Activated naive CD8-positive, alpha-beta T cell treated with anti-CD3 and anti-CD28 coated beads, Interleukin-2, amount 10 ng/mL, durations not matched to agents 7 days and 5 days (primary cell): ENCODE data around the gene CLEC20A. TPM values are rescaled to one million over a fixed set of nuclear protein-coding genes. Genes with fewer than 3 reads are reported as not detected.

Source experiments
- ATAC-seq: fragments of 150-1000 bp; cut with Tn5 transposase; one replicate; pipeline ENCODE4 v1.10.0; 2021; ENCODE audit warnings: low read depth, moderate library complexity
- POLR2A ChIA-PET: fragments of 350-600 bp; sonication (Branson Sonifier 250); formaldehyde crosslinking; loops from one replicate; lab custom pipeline; 2021; ENCODE audit warnings: antibody characterized with exemption; lab: Charles Lee
- DNase-seq: peaks from one replicate; pipeline ENCODE4 v3.0.0; 2021
- H3K27ac Mint-ChIP-seq: one replicate; pipeline ENCODE4 v1.8.0; 2022; ENCODE audit warnings: mild to moderate bottlenecking, mixed read lengths
- H3K27me3 Mint-ChIP-seq: one replicate; pipeline ENCODE4 v1.8.0; 2022; ENCODE audit warnings: mild to moderate bottlenecking, moderate library complexity, mixed read lengths
- H3K36me3 Mint-ChIP-seq: one replicate; pipeline ENCODE4 v1.8.0; 2021; ENCODE audit warnings: mild to moderate bottlenecking, mixed read lengths
- H3K4me1 Mint-ChIP-seq: one replicate; pipeline ENCODE4 v1.8.0; 2021; ENCODE audit warnings: mixed read lengths
- H3K4me3 Mint-ChIP-seq: one replicate; pipeline ENCODE4 v1.8.0; 2022; ENCODE audit warnings: mild to moderate bottlenecking, moderate library complexity, mixed read lengths
- H3K9me3 Mint-ChIP-seq: one replicate; pipeline ENCODE4 v1.8.0; 2021; ENCODE audit warnings: mixed read lengths
- total RNA-seq, 2 experiments: library from RNA; stranded (reverse); gene quantifications; one replicate each; pipeline ENCODE4 v1.2.3, GENCODE V29; 2021

The CLEC20A gene
- total RNA-seq, 2 experiments from 2014 or later: not detected

GRCh38 chr1:178536329-178536728 lies 39.6 kb upstream of the CLEC20A start:
- no peak overlapping the region for H3K27ac Mint-ChIP-seq
- POLR2A ChIA-PET: no interaction called here

GRCh38 chr1:178534137-178534868 lies 37.5 kb upstream of the CLEC20A start:
- no peaks in the 10 kb centered on the region for H3K27me3 Mint-ChIP-seq
- no peaks in the 10 kb centered on the region for H3K9me3 Mint-ChIP-seq
- ATAC-seq (no peak), DNase-seq (no peak)
- POLR2A ChIA-PET: no interaction called here
- no peak overlapping the region for H3K27ac Mint-ChIP-seq
- no peaks in the 10 kb centered on the region for H3K36me3 Mint-ChIP-seq
- H3K4me3 Mint-ChIP-seq: no peak overlapping the region
- no peaks in the 10 kb centered on the region for H3K4me1 Mint-ChIP-seq

More at GRCh38 chr1:178536329-178536728, 39.6 kb upstream of the CLEC20A start:
- no peaks in the 10 kb centered on the region for H3K27me3 Mint-ChIP-seq
- no peaks in the 10 kb centered on the region for H3K36me3 Mint-ChIP-seq
- ATAC-seq (no peak), DNase-seq (no peak)
- H3K9me3 Mint-ChIP-seq: no peaks in the 10 kb centered on the region
- no peaks in the 10 kb centered on the region for H3K4me1 Mint-ChIP-seq
- no peak overlapping the region for H3K4me3 Mint-ChIP-seq

- H3K9me3 Mint-ChIP-seq: no peaks in the 10 kb centered on the region
- POLR2A ChIA-PET: interaction anchor here (1.2 kb wide), 1 partner anchor 9 kb away, joined by 5 read pairs; no protein-coding TSS in a partner anchor
- DNase-seq: no peak
- no peak overlapping the region for H3K27ac Mint-ChIP-seq
- no peaks in the 10 kb centered on the region for H3K27me3 Mint-ChIP-seq
- no peak for ATAC-seq
- H3K4me3 Mint-ChIP-seq: no peak overlapping the region
- no peaks in the 10 kb centered on the region for H3K4me1 Mint-ChIP-seq
- H3K36me3 Mint-ChIP-seq: no peaks in the 10 kb centered on the region
These were observed 36.6 kb upstream of the CLEC20A start for GRCh38 chr1:178533121-178533946.

DNA sequence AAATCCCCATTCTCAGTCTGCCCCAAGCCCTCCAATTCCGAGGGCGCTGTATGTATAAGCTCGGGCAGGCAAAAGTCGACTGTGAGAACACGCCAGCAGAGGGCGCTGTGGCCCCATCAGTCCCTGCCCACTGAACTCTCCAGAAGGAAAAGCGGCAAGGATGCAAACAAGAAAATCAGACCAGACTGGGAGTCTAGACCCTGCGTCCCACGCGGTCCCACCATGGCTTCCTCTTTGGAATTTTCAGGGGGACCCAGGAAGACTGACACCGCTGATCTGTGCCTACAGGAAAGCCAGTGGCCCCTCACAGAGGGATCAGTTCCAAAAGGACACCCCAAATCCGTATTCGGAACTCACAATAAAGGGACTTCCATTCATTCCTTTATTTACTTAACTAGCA lies 35.6 kb upstream of the CLEC20A start:
- ATAC-seq: peak; percentile 82
- Mint-ChIP-seq H3K27me3 (no peaks in the 10 kb centered on the region), H3K36me3 (no peaks in the 10 kb centered on the region), H3K4me3 (no peak overlapping the region), H3K4me1 (no peaks in the 10 kb centered on the region), H3K9me3 (no peaks in the 10 kb centered on the region), H3K27ac (no peak overlapping the region)
- POLR2A ChIA-PET: interaction anchor here (1.2 kb wide), 1 partner anchor 10 kb away, joined by 5 read pairs; no protein-coding TSS in a partner anchor
- DNase-seq: peak; percentile 82

- POLR2A ChIA-PET: no interaction called here
- DNase-seq: no peak
These were observed 35.1 kb upstream of the CLEC20A start for GRCh38 chr1:178531887-178532286.

DNA sequence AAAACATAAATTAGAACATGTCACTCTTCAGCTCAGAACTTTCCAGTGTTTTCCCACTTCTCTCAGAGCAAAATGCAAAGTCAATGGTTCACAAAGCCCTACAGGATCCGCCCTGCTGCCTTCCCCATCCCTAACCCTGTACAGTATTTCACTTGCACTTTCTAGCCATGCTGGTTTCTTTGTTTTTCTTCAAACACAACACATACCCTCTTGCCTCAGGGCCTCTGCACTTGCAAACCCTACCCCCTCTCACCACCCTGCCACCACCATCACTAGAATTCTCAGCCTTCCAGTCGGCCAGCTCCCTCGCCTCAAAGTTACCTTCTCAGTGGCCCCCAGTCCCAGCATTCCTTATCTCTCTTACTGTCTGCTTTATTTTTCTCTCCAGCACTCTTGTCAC lies 33.7 kb upstream of the CLEC20A start:
- H3K27ac Mint-ChIP-seq: no peak overlapping the region
- no peaks in the 10 kb centered on the region for H3K9me3 Mint-ChIP-seq
- H3K27me3 Mint-ChIP-seq: no peaks in the 10 kb centered on the region
- POLR2A ChIA-PET: no interaction called here
- ATAC-seq (no peak), DNase-seq (no peak)
- no peaks in the 10 kb centered on the region for H3K36me3 Mint-ChIP-seq
- no peak overlapping the region for H3K4me3 Mint-ChIP-seq
- no peaks in the 10 kb centered on the region for H3K4me1 Mint-ChIP-seq

More at GRCh38 chr1:178531887-178532286, 35.1 kb upstream of the CLEC20A start:
- Mint-ChIP-seq H3K27me3 (no peaks in the 10 kb centered on the region), H3K4me3 (no peak overlapping the region), H3K27ac (no peak overlapping the region), H3K36me3 (no peaks in the 10 kb centered on the region), H3K9me3 (no peaks in the 10 kb centered on the region), H3K4me1 (no peaks in the 10 kb centered on the region)
- peak; percentile 21 for ATAC-seq

GRCh38 chr1:178530037-178530402 lies 33.3 kb upstream of the CLEC20A start:
- no peak overlapping the region for H3K4me3 Mint-ChIP-seq
- no peaks in the 10 kb centered on the region for H3K36me3 Mint-ChIP-seq
- no peaks in the 10 kb centered on the region for H3K27me3 Mint-ChIP-seq
- no peaks in the 10 kb centered on the region for H3K9me3 Mint-ChIP-seq
- POLR2A ChIA-PET: no interaction called here
- H3K4me1 Mint-ChIP-seq: no peaks in the 10 kb centered on the region
- ATAC-seq (no peak), DNase-seq (no peak)
- H3K27ac Mint-ChIP-seq: no peak overlapping the region

DNA sequence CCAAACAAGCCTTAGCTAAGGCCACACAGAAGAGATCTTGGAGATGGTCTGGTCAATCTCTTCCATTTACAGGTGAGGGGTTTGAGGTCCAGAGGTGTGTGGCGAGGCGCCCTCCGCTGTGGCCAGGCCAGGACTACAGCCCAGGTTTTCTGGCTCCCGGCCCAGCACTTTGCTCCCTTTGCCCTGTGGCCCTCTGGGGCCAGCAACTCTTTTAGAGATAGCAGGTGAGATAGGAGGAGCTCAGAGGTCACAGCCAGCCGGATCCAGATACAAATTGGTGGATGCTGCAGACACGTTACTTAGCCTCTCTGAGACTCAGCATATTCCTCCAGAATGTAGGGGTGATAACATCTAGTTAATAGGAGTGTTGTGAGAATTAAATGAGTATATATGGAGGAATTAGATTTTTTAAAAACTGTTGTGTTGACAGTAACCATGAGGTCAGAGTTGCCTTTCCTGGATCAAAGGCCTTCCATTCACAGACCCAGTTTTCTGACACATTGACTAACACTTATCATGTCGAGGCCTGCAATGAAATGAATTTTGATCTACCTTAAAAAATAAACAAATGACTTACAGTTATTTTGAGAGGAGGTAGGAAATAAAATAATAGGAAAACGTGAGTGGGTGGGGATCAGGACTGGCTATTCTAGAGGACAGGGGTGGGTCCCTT lies 32.7 kb upstream of the CLEC20A start:
- DNase-seq (no peak), ATAC-seq (no peak)
- H3K27ac Mint-ChIP-seq: no peak overlapping the region
- H3K27me3 Mint-ChIP-seq: no peaks in the 10 kb centered on the region
- no peak overlapping the region for H3K4me3 Mint-ChIP-seq
- POLR2A ChIA-PET: no interaction called here
- H3K4me1 Mint-ChIP-seq: no peaks in the 10 kb centered on the region
- H3K9me3 Mint-ChIP-seq: no peaks in the 10 kb centered on the region
- no peaks in the 10 kb centered on the region for H3K36me3 Mint-ChIP-seq

- ATAC-seq (no peak), DNase-seq (no peak)
- no peaks in the 10 kb centered on the region for H3K27me3 Mint-ChIP-seq
- POLR2A ChIA-PET: no interaction called here
- H3K4me3 Mint-ChIP-seq: no peak overlapping the region
- H3K9me3 Mint-ChIP-seq: no peaks in the 10 kb centered on the region
- no peaks in the 10 kb centered on the region for H3K36me3 Mint-ChIP-seq
- H3K4me1 Mint-ChIP-seq: no peaks in the 10 kb centered on the region
- no peak overlapping the region for H3K27ac Mint-ChIP-seq
These were observed 32.2 kb upstream of the CLEC20A start for GRCh38 chr1:178528953-178529335.

GRCh38 chr1:178528228-178528952 lies 31.6 kb upstream of the CLEC20A start:
- ATAC-seq (no peak), DNase-seq (no peak)
- no peak overlapping the region for H3K4me3 Mint-ChIP-seq
- H3K4me1 Mint-ChIP-seq: no peaks in the 10 kb centered on the region
- no peaks in the 10 kb centered on the region for H3K36me3 Mint-ChIP-seq
- H3K27ac Mint-ChIP-seq: no peak overlapping the region
- H3K9me3 Mint-ChIP-seq: no peaks in the 10 kb centered on the region
- POLR2A ChIA-PET: no interaction called here
- H3K27me3 Mint-ChIP-seq: no peaks in the 10 kb centered on the region

- POLR2A ChIA-PET: no interaction called here
- Mint-ChIP-seq H3K4me3 (no peak overlapping the region), H3K4me1 (no peaks in the 10 kb centered on the region)
These were observed 30.4 kb upstream of the CLEC20A start for GRCh38 chr1:178527117-178527516.

DNA sequence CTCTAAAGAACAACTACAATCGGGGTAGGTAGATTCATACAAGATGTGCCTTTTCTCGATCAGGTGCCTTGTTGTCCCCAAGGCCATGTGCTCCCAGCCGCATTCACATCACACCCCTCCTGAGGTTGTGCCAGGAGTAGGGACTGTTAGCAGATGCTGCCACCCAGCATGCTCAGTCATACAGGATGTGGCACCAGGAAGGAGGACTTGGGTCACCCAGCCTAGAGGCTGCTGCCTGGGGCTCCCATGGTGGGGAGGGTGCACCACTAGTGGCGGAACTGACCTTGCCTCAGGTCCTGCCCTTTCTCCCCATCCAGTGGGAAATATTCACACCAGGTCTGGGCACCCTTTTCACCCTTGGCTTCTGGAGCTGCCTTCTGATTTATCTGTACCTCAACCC lies 24.5 kb upstream of the CLEC20A start:
- no peak overlapping the region for H3K4me3 Mint-ChIP-seq
- DNase-seq: no peak
- H3K27me3 Mint-ChIP-seq: peaks cover 3% of the 10 kb centered on the region
- no peaks in the 10 kb centered on the region for H3K4me1 Mint-ChIP-seq
- no peaks in the 10 kb centered on the region for H3K36me3 Mint-ChIP-seq
- no peak overlapping the region for H3K27ac Mint-ChIP-seq
- POLR2A ChIA-PET: no interaction called here
- H3K9me3 Mint-ChIP-seq: no peaks in the 10 kb centered on the region
- ATAC-seq: no peak

More at GRCh38 chr1:178527117-178527516, 30.4 kb upstream of the CLEC20A start:
- H3K27ac Mint-ChIP-seq: no peak overlapping the region
- DNase-seq (no peak), ATAC-seq (no peak)
- no peaks in the 10 kb centered on the region for H3K36me3 Mint-ChIP-seq
- no peaks in the 10 kb centered on the region for H3K27me3 Mint-ChIP-seq
- H3K9me3 Mint-ChIP-seq: no peaks in the 10 kb centered on the region

- Mint-ChIP-seq H3K9me3 (no peaks in the 10 kb centered on the region), H3K27me3 (peaks cover 4% of the 10 kb centered on the region), H3K27ac (no peak overlapping the region), H3K4me1 (no peaks in the 10 kb centered on the region), H3K36me3 (no peaks in the 10 kb centered on the region), H3K4me3 (no peak overlapping the region)
- no peak for ATAC-seq
- POLR2A ChIA-PET: no interaction called here
- no peak for DNase-seq
These were observed 24.0 kb upstream of the CLEC20A start for GRCh38 chr1:178520803-178521202.
